Kidney (tissue), 14 donors: ENCODE measurements around the gene TLN1. TPM values are rescaled to one million over a fixed set of nuclear protein-coding genes. Genes with fewer than 3 reads are reported as not detected.

Experiments
- DNase-seq, 5 donors: peaks; one replicate each; pipeline ENCODE4 v3.0.0-alpha.2; 2013 to 2020
- FAIRE-seq: peaks from 2 replicates; lab custom pipeline; 2012; peaks lifted over from hg19 to GRCh38; lab: Jason Lieb, UNC
- H3K27ac ChIP-seq, 2 donors: one replicate each; pipeline ENCODE4 v1.7.0; 2013; ENCODE audit warnings: low read depth in 2 of 2, low read length in 2 of 2, inconsistent platforms in 1 of 2
- H3K27me3 ChIP-seq: one replicate; pipeline ENCODE4 v1.7.1; 2013; ENCODE audit warnings: low read length, inconsistent platforms; ENCODE audit not compliant: control insufficient read depth, insufficient read depth
- H3K36me3 ChIP-seq, 3 donors: one replicate each; pipeline versions ENCODE4 v1.7.0 to v1.7.1; 2013; ENCODE audit warnings: low read length in 3 of 3, control low read depth in 1 of 3, inconsistent platforms in 1 of 3; ENCODE audit not compliant: insufficient read depth in 3 of 3, control insufficient read depth in 2 of 3
- H3K4me1 ChIP-seq, 3 donors: one replicate each; pipeline versions ENCODE4 v1.7.0 to v1.7.1; 2013; ENCODE audit warnings: low read length in 3 of 3, inconsistent platforms in 1 of 3, low read depth in 1 of 3; ENCODE audit not compliant: control insufficient read depth in 2 of 3, insufficient read depth in 2 of 3
- H3K4me3 ChIP-seq, 3 donors: one replicate each; pipeline versions ENCODE4 v1.7.0 to v1.8.1; 2013; ENCODE audit warnings: low read length in 3 of 3, control low read depth in 1 of 3, inconsistent platforms in 1 of 3
- H3K9ac ChIP-seq, 3 donors: one replicate each; pipeline versions ENCODE4 v1.7.0 to v1.7.1; 2013; ENCODE audit warnings: low read length in 3 of 3, control low read depth in 1 of 3, inconsistent platforms in 1 of 3
- H3K9me3 ChIP-seq, 3 donors: one replicate each; pipeline versions ENCODE4 v1.7.0 to v1.7.1; 2013; ENCODE audit warnings: low read length in 3 of 3, control low read depth in 1 of 3, inconsistent platforms in 1 of 3; ENCODE audit not compliant: control insufficient read depth in 2 of 3, insufficient read depth in 1 of 3
- intact Hi-C: fragments of 100-400 bp; cut with DNase I; formaldehyde crosslinking; loops from one replicate; pipeline ENCODE4 v1.11.1; 2022
- polyA plus RNA-seq: library from polyadenylated mRNA; stranded (reverse); fragments of 350-450 nt; fragmentation: Illumina TruSeq; extraction: RNeasy Lipid Tissue Mini Kit (QIAGEN cat#74804); gene quantifications from one replicate; pipeline ENCODE4 v1.2.3, GENCODE V29; 2014; ENCODE audit warnings: low read depth, low replicate concordance; ENCODE audit not compliant: insufficient read depth
- total RNA-seq: library from RNA; stranded (reverse); fragmentation: NEBNext Ultra II Directional; extraction: Animal tissue kit (Norgen Biotek cat#: 25700); gene quantifications from one replicate; pipeline ENCODE4 v1.2.1, GENCODE V29; 2021
- TF ChIP-seq, protein P1 (sequence below): IDR thresholded peaks from 3 replicates; pipeline ENCODE4 v1.5.1; 2012; ENCODE audit warnings: mild to moderate bottlenecking, moderate library complexity, borderline replicate concordance; ENCODE audit not compliant: insufficient read depth; ENCODE audit errors: extremely low read depth
- donor health status: control.
- donor health status: control.
- donor health status: control.
- donor health status: control.
- donor health status: control.
- donor health status: DM: yes; HTN: yes; CAD: no.
- donor health status: Normal renal cell carcinoma (clear cell type).

TLN1 gene
- total and polyA plus RNA-seq, 2 donors from 2014 or later, result 71.7 to 376 TPM

GRCh38 chr9:35727676-35728040, 4.3 kb downstream of the TLN1 start:
- Histone ChIP-seq H3K27me3 (no peaks in the 10 kb centered on the region), H3K9ac (peak overlapping the region in 1 of 3 donors; percentile 63), H3K9me3 (no peaks in the 10 kb centered on the region), H3K4me1 (peaks cover 8 to 50% (median 45%) of the 10 kb centered on the region in 3 donors), H3K36me3 (peaks cover 9 to 26% (median 17%) of the 10 kb centered on the region in 3 donors), H3K27ac (peak overlapping the region; percentile 71 to 88), H3K4me3 (peak overlapping the region in 2 of 3 donors; percentile 40 to 55)
- intact Hi-C loops, result no loop called here
- FAIRE-seq (no peak), DNase-seq (no peak)
- TF ChIP-seq, protein P1, sequence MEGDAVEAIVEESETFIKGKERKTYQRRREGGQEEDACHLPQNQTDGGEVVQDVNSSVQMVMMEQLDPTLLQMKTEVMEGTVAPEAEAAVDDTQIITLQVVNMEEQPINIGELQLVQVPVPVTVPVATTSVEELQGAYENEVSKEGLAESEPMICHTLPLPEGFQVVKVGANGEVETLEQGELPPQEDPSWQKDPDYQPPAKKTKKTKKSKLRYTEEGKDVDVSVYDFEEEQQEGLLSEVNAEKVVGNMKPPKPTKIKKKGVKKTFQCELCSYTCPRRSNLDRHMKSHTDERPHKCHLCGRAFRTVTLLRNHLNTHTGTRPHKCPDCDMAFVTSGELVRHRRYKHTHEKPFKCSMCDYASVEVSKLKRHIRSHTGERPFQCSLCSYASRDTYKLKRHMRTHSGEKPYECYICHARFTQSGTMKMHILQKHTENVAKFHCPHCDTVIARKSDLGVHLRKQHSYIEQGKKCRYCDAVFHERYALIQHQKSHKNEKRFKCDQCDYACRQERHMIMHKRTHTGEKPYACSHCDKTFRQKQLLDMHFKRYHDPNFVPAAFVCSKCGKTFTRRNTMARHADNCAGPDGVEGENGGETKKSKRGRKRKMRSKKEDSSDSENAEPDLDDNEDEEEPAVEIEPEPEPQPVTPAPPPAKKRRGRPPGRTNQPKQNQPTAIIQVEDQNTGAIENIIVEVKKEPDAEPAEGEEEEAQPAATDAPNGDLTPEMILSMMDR, result no peak

DNA sequence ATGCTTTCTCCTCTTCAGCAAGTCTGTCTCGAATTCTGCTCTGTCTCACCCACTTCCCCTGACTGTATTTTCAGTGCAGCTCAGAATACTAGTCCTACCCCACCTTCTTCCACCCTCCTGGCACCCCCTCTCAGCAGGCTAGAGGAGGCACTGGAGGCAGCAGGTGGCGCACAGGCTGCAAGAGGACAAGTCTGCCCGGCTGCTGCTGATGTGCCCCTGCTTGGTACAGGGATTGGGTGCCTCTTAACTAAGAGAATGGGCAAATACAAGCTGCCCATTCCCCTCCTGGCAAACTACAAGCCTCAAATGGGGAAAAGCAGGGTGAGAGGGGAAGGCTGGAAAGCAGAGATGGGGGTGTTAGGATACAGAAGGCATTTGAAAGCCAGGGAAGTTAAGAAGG, 5.1 kb downstream of the TLN1 start:
- Histone ChIP-seq H3K9ac (peak overlapping the region in 1 of 3 donors; percentile 63), H3K27me3 (no peaks in the 10 kb centered on the region), H3K9me3 (no peaks in the 10 kb centered on the region), H3K27ac (peak overlapping the region; percentile 71 to 88), H3K4me3 (peak overlapping the region in 1 of 3 donors; percentile 55), H3K36me3 (peaks cover 16 to 33% (median 24%) of the 10 kb centered on the region in 3 donors), H3K4me1 (peaks cover 8 to 50% (median 45%) of the 10 kb centered on the region in 3 donors)
- intact Hi-C loops, result no loop called here
- FAIRE-seq, result no peak
- TF ChIP-seq, protein P1, result peak; percentile 10
- DNase-seq, result peak in 1 of 5 donors; percentile 38

GRCh38 chr9:35725362-35725761, 6.6 kb downstream of the TLN1 start:
- intact Hi-C loops, result no loop called here
- Histone ChIP-seq H3K27ac (no peak overlapping the region), H3K9ac (no peak overlapping the region), H3K4me1 (peaks cover 3 to 40% (median 35%) of the 10 kb centered on the region in 3 donors), H3K27me3 (no peaks in the 10 kb centered on the region), H3K4me3 (no peak overlapping the region), H3K36me3 (peaks cover 21 to 49% (median 39%) of the 10 kb centered on the region in 3 donors), H3K9me3 (no peaks in the 10 kb centered on the region)
- TF ChIP-seq, protein P1, result no peak
- FAIRE-seq (no peak), DNase-seq (no peak)

- Histone ChIP-seq H3K36me3 (peaks cover 29 to 64% (median 54%) of the 10 kb centered on the region in 3 donors), H3K27me3 (no peaks in the 10 kb centered on the region), H3K27ac (no peak overlapping the region), H3K9me3 (no peaks in the 10 kb centered on the region), H3K9ac (no peak overlapping the region), H3K4me1 (peaks cover 2 to 26% (median 21%) of the 10 kb centered on the region in 3 donors), H3K4me3 (no peak overlapping the region)
- FAIRE-seq (no peak), DNase-seq (no peak)
- intact Hi-C loops, result no loop called here
- TF ChIP-seq, protein P1, result no peak
Measured at GRCh38 chr9:35723908-35724307, 8.1 kb downstream of the TLN1 start.
